Fibroblast of skin of right biceps (primary cell): ENCODE measurements around the gene PDIA4.

Experiments used
- DNase-seq: peaks from one replicate; pipeline ENCODE4 v3.0.0-alpha.2; 2013

The PDIA4 gene

GRCh38 chr7:148963583-148964482 is 64.5 kb downstream of the PDIA4 start:
- peak; percentile 19 for DNase-seq

- DNase-seq = peak; percentile 65
Measured at GRCh38 chr7:148962823-148963582, 65.3 kb downstream of the PDIA4 start.

GRCh38 chr7:148962440-148962822 is 65.9 kb downstream of the PDIA4 start:
- DNase-seq = no peak

DNA sequence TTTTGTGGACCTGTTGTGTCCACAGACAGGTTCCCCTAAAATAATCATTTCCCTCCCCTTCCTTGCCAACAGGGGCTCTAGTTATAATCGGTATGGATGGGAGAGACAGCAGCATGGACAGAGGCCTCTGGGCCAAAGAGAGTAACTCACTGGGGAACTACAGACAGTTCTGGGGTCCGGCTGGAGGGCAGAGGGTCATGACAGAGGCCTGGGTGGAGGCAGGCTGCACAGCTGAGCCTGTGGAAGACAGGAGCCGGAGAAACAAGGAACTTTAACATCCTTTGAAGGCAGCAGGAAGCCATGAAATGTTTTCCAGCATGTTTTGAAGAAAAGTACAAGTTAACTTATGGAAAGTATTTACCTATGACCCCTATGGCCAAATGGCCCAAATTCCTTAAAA is 68.6 kb downstream of the PDIA4 start:
- no peak for DNase-seq

DNA sequence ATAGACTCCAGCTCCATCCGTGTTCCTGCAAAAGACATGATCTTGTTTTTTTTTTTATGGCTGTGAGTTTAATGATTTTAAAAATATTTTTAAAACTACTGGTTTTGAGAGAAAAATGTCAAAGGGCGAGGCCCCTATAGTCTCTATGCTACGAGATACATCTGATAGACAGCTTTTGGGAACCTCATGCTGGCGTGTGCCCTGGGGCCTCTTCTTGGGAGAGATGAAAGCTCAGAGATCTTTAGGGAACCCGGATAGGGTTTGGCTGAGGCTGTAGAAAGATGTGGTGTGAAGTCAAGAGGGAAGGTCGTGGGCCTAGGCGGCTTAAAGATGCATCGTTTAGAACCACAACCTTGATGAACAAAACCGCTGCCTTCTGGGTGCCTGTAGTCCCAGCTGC is 70.2 kb downstream of the PDIA4 start:
- DNase-seq = no peak

- no peak for DNase-seq
Measured at GRCh38 chr7:148954766-148955165, 73.5 kb downstream of the PDIA4 start.

DNA sequence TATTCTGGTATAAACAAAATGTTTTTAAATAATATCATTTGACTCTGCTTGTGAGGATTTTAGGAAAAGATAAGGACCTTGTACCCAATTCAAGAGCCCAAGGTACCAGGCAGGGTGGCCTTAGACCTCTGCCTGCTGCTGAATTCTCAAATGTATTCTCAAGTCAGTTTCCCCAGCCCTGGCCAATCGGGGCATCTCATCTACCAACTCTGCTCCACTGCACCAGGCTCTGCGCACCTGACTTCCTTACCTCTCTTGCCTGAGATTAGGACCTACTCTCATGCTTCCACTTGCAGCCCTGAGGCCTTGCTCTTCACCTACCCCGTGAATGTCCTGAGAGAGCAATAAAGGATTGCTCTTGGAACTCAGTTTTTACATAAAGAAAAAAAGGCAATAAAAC is 74.6 kb downstream of the PDIA4 start:
- no peak for DNase-seq
